OCI-M2 (cell line): ENCODE data around the gene CPSF4L.
"Not testable (repeated sequence)": the region's sequence is repeated elsewhere in the genome, so short reads cannot be mapped to it uniquely, and the experiment has no call there.

Experiments
- DNase-seq: peaks from one replicate; lab custom pipeline; 2025; ENCODE audit not compliant: unreplicated experiment; lab: John Stamatoyannopoulos, UW

Gene CPSF4L

GRCh38 chr17:73268582-73269328 lies 7.1 kb upstream of the CPSF4L start:
- no peak for DNase-seq

- DNase-seq, result no peak
Observed at GRCh38 chr17:73267648-73268537, 6.2 kb upstream of the CPSF4L start.

GRCh38 chr17:73266796-73267195 lies 5.1 kb upstream of the CPSF4L start:
- no peak for DNase-seq

- DNase-seq, result no peak
Observed at GRCh38 chr17:73265646-73266640, 4.3 kb upstream of the CPSF4L start.

GRCh38 chr17:73264448-73264847 lies 2.8 kb upstream of the CPSF4L start:
- DNase-seq, result not testable (repeated sequence)

- DNase-seq, result no peak
Observed at GRCh38 chr17:73262676-73263642, 1.3 kb upstream of the CPSF4L start.

- DNase-seq, result no peak
Observed at GRCh38 chr17:73261952-73262675, 434 bp upstream of the CPSF4L start.

- DNase-seq, result no peak
Observed at GRCh38 chr17:73257516-73257915, 4.2 kb downstream of the CPSF4L start.

- DNase-seq, result no peak
Observed at GRCh38 chr17:73256220-73256619, 5.5 kb downstream of the CPSF4L start.

GRCh38 chr17:73255671-73256181 lies 6.0 kb downstream of the CPSF4L start:
- DNase-seq, result no peak

- DNase-seq, result no peak
Observed at GRCh38 chr17:73251871-73252270, 9.8 kb downstream of the CPSF4L start.

GRCh38 chr17:73250851-73251640 lies 10.6 kb downstream of the CPSF4L start:
- DNase-seq, result no peak

- DNase-seq, result no peak
Observed at GRCh38 chr17:73249700-73250099, 12.0 kb downstream of the CPSF4L start.

- DNase-seq, result no peak
Observed at GRCh38 chr17:73248532-73248931, 13.1 kb downstream of the CPSF4L start.

GRCh38 chr17:73247726-73248125 lies 14.0 kb downstream of the CPSF4L start:
- no peak for DNase-seq

- no peak for DNase-seq
Observed at GRCh38 chr17:73240561-73240960, 21.1 kb downstream of the CPSF4L start.

GRCh38 chr17:73237714-73238113 lies 24.0 kb downstream of the CPSF4L start:
- DNase-seq, result no peak

- no peak for DNase-seq
Observed at GRCh38 chr17:73234736-73235135, 26.9 kb downstream of the CPSF4L start.
